Fibroblast of skin of right biceps (primary cell): Measurements from ENCODE around the gene GSTM3.
A peak's percentile ranks its signal among the peaks of the same experiment; 100 is the strongest.
"Not testable (repeated sequence)": the region's sequence is repeated elsewhere in the genome, so short reads cannot be mapped to it uniquely, and the experiment has no call there.

Experiments used
- DNase-seq: peaks from one replicate; pipeline ENCODE4 v3.0.0-alpha.2; 2013

The GSTM3 gene

DNA sequence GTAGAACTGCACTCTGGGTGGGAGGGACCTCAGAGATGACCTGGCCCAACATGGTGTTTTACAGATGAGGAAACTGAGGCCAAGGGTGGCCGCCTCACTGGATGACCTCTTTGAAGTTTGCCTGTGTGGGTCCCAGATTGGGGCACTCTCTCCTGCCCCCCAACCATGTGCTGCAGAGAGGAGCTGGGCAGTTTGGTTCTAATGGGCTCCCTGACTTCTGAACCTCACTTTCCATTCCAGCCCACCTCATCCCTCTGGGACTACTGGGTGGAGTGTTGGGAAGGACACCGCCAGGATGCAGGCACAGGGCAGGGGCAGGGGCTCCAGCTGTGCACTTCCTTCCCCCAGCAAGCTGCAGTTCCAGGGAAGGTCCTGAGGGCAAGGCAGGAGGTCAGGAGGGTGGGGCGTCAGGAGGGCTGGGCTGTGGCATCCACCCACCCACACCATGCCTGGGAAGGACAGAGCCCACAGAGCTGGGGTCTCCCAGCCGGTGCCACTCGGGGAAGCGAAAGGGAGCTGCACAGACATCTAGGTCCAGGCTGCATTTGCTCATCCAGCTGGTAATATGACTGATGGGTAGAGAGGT is 33.2 kb upstream of the GSTM3 start:
- no peak for DNase-seq

DNA sequence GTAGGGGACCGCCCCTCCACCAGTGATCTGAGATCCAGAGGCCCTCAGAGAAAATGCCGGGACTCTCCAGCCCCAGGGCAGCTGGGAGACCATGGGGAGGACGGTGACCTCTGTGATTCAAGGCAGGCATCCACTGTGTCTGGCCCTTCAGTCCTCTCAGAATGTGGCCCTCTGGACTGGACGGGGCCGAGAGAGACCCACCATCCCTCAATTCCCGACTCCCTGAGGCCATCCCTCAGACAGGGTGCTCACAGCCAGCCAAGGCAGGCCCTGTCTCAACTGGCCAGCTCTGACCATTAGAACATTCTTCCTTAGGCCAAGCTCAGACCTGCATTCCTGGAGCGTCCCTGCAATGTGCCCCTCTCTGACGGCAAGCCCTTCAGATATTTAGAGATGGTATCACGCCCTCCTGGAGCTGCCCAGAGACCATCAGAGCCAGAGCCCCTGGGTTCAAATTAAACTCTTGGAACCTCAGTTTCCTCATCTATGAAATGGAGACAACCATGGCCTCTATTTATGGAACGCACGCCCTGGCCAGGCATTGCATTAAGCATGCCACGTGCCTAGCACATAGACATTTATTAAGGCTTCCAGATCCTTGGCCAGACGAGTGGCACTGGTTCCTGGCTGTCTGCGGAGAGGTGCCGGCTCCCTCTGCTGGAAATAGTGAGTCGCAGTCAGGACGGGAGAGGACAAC is 32.5 kb upstream of the GSTM3 start:
- peak; percentile 89 for DNase-seq

- no peak for DNase-seq
Observed at GRCh38 chr1:109772658-109773202, 31.9 kb upstream of the GSTM3 start.

DNA sequence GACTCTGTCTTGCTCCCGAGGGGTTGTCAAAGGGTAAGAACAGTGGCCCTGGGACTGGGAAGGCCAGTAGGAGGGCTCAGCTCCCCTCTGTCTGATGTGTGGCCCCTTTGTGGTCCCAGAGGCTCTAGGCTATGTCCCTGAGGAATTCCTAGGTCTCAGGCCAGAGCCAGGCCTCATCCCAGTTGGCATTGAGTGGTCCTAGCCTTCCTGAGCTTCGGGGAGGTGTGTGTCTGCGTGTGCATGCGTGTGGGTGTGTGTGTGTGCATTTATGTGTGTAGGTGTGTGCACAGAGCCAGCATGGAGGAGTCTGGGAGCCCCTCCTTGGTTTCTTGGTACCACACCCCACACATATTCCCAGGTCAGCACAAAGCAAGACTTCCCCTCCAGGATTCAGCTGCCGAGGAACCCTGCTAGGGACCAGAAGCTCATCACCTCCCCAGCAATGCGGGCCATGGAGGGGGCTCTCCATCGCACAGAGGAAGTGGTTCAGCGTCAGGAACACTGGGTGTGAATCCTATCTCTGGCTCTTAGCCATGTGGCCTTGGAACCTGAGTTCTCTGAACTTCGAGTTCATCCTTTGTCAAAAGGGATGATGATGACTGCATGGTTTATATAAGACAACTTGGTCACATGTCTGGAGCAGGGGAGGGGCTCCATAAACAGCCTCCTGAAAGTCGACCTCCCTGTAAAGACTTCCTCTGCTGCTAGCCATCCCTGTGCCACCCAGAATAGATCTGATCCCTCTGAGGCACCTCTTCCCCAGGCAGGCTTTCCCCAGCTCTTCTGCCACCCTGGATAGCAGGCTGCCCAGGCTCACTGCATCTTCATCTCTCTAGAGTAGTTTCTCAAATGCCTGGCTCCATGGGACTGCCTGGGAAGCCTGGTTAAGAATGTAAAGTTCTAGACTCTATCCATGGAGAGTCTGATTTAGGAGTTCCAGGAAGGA is 31.1 kb upstream of the GSTM3 start:
- DNase-seq, result no peak

DNA sequence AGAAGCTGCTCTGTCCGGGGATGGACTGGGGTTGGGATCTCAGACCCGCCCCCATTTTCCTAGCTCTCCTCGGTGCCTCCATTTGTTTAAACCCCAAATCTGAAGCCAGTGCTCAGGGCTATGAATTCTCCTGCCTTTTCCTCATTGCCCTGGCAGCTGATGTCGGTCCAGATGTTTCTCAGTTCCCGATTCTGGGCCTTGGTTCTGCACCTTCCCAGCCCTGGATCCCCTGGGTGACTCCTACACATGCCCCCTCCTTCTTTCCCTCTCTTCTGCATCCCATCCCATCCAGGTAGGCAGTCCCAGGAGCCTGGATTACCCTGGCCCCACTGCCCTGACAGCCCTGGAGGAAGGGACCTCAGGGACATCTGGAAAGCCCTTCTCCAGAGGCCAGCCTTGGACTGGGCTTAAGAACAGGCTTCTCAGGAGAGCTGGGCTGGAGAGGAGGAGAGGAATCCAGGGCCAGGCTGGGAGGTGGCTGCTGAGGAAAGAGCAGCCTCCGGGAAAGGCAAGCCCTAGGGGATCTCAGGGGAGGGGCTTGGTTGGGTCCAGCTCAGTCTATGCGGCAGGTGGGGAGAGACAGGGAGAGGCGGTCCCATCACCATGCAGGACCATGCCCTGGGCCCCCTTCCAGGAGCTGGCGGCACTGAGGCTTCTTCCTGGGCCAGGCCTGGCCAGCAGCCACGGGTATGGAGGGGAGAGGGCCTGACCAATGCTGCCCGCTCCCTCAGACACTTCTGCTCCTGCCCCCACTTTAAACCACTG is 29.7 kb upstream of the GSTM3 start:
- no peak for DNase-seq

DNA sequence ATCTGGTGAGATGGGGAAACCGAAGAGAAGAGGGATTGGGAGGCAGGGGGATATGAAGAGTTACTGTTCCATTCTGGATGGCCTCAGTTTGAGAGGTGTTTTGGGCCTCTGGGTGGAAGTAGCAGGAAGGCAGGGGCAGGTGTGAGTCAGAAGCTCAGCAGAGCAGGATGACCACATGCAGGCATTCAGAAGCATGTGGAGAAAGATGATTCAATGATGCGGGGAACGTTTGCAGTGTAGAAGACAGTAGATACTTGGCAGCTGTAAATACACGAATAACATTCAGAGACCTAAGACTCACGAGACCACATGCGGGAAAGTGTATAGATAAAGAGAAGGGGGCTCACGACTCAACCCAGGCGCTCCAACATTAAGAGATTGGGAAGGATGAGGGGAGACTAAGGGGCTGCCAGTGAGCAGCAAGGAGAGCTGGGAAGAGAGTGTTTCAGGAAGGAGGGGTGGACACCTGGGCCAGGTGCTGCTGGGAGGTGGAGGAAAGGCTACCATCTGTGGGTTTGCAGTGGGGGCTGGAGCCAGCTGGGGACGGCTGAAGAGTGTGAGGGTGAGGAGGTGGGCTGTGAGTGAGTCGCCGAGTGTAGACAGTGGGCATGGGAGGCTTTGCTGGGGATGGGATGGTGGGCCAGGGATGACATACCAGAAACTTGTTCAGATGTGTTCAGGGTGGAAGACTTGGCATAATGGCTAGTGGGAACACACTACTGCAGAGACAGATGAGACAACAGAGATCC is 28.7 kb upstream of the GSTM3 start:
- DNase-seq, result peak; percentile 80

DNA sequence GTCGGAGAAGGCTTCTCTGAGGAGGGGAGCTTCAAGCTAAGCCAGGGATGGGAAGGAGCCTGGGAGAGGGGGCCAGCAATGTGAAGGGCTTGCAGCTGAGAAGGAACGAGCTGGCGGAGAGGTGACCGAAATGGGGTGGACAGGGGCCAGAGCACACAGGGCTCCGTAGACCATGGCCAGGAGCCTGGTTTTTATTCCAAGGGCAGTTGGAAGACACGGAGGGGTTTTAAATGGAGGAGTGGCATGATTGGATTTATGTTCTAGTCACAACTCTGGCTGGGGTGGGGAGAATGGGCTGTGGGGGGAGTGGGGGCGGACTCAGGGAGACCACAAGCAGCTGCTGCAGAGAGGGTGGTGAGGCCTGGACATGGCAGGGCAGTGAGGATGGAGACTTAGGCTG is 28.0 kb upstream of the GSTM3 start:
- no peak for DNase-seq

GRCh38 chr1:109768335-109768650 is 27.5 kb upstream of the GSTM3 start:
- no peak for DNase-seq

DNA sequence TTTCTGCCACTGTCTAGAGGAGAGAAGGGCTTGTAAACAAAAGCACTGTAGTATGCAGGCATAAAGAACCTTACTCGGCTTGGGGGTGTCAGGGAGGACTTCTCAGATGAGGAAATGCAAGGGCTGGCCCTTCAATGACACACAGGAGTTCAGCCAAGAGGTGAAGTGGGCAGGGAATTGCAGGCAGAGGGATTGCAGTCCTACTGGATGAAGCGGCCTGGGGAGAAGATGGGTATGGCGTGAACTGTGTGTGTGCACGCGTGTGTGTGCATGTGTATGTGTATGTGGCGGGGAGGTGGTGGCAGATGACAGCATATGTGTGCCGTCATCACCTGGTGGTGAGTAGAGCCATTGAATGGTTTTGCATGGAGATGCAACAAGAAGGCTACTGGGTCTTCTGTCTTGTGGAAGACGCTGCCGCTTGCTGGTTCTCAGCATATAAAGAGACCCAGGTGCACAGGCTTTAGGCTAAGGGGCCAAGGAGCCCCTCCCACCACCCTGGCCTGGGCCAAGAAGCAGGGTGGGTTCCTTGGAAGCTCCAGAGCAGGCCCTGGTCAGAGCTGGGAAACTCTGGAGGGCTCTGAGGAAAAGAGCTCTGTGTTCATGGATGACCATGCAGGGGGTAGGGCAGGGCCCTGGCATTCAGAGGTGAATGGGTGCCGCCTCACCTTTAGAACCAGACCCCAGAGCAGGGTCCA is 26.9 kb upstream of the GSTM3 start:
- no peak for DNase-seq

- DNase-seq, result not testable (repeated sequence)
Observed at GRCh38 chr1:109766991-109767636, 26.3 kb upstream of the GSTM3 start.

DNA sequence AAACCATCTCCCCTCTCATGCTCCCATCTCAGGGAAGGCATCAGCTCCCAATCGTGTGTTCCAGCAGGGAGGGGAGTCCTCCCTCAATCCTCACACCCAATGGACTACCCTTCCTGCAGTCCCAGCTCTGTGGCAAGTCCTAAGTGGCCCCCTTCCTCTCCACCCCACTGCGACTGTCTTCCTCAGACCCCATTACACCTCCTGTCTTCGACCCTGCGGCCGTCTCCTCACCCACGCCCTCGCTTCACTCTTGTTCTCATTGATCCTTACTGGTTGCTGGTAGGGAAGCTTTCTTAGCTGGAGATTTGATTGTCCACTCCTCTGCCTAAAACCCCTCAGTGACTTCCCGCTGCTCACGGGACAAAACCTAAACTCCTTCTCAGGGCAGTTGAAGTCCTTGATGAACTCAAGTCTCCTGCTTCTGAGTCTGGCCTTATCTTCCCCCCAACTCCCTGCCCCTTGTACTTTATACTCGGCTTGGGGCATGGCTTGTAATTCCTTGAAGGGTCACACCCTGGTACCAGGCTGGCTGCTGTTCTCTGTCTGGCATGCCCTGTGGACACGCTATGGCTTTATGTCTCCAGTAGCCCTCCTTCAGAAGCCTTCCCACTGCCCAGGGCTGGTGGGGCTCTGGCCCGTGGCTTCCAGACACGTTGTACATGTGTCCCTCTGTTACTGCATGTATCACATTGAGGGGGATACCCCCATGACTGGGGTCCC is 25.2 kb upstream of the GSTM3 start:
- no peak for DNase-seq

- no peak for DNase-seq
Observed at GRCh38 chr1:109765483-109765815, 24.6 kb upstream of the GSTM3 start.

- DNase-seq, result no peak
Observed at GRCh38 chr1:109764561-109765482, 24.0 kb upstream of the GSTM3 start.

DNA sequence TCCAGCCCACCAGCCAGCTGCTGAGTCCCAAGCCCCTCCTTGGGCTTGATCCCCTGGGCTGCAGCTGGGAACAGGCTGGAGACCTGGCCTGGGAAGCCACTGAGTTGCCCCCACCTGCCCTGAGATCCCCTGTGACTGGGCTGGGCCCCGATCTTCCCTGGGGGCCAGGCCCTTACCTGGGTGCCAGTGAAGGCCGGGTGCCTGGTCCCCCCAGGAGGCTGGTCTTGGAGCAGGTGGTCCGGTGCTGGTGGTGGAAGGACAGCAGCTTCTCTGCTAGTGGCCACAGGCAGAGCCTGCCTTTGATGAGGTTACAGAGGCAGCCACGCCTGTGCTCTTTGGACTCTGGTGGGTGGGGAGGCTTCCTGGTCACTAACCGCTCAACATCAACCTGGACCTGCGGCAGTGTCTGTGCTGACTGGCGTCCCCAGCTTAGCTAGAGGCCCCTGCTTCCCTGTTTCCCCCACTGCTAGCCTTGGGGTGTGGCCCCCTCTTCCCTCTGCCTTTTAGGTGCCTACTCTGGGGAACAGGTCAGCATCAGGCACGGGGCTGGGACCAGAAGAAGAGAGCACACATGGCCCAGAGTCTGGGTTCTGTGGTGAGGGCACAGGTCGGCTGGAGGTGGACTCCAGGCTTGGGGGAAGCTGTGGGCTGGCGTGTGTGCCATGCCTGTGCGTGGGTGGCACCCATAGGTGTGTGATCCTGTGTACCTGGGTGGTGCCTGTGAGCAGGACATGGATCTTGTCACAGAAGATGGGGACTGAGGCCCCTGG is 23.0 kb upstream of the GSTM3 start, which contains the start of gene EPS8L3:
Gene EPS8L3, minus strand, starts transcription at position 278 of the 770 bp plus-strand sequence. CDS start 2,174 bp downstream, outside the sequence.
- no peak for DNase-seq

GRCh38 chr1:109762821-109763645 is 22.2 kb upstream of the GSTM3 start:
- DNase-seq, result peak; percentile 64

GRCh38 chr1:109762039-109762585 is 21.3 kb upstream of the GSTM3 start:
- DNase-seq, result no peak
